ENCODE data around the gene BUD31. TPM values are rescaled to one million over a fixed set of nuclear protein-coding genes. Genes with fewer than 3 reads are reported as not detected.
A peak's percentile ranks its signal among the peaks of the same experiment; 100 is the strongest.
"Not testable (repeated sequence)": the region's sequence is repeated elsewhere in the genome, so short reads cannot be mapped to it uniquely, and the experiment has no call there.

Gene BUD31
- total and polyA plus RNA-seq, 8 donors: 79.0 to 103 (median 94.2) TPM

GRCh38 chr7:99375070-99375807 is 33.5 kb upstream of the BUD31 start:
- DNase-seq (peak; percentile 52 to 97 (median 72)), ATAC-seq (peak; percentile 71)
- H3K4me1 ChIP-seq: peaks cover 37 to 72% of the 10 kb centered on the region in 2 donors
- intact Hi-C loops (cut with DNase I): no loop called here
- H3K27me3 ChIP-seq: no peaks in the 10 kb centered on the region
- no peak for TF ChIP-seq CTCF (IDR thresholded peaks at IDR 0.05)
- no peaks in the 10 kb centered on the region for H3K9me3 ChIP-seq
- peak overlapping the region; percentile 96 to 97 for H3K4me3 ChIP-seq
- peak overlapping the region; percentile 89 to 97 for H3K27ac ChIP-seq
- H3K36me3 ChIP-seq: peaks cover 0 to 24% of the 10 kb centered on the region in 2 donors

DNA sequence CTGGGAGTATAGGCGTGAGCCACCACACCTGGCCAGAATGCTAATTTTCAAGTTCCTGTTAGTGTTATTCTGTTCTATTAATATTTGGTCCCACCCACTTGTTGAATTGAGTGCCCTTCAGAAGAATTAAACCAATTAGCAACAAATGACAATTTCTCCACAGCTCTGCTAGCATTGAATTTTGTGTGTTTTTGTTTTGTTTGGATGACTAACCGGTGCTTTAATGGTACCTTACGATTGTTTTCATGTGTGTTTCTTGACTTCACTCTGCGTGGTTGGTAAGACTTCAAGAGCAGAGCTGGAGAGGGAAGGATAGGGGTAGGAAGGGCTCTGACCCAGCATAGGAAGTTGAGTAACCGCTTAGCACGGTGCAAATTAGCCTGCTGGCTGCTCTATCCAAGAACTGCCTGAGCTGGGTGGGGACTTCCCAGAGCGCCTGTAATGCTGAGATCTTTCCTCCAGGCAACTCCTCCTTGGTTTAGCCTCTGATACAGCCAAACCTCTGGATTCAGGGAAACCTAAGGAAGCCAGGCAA is 29.7 kb upstream of the BUD31 start:
- Histone ChIP-seq H3K27ac (peak overlapping the region; percentile 91 to 97), H3K9me3 (no peaks in the 10 kb centered on the region), H3K27me3 (no peaks in the 10 kb centered on the region), H3K4me1 (peaks cover 40 to 87% of the 10 kb centered on the region in 2 donors), H3K4me3 (peak overlapping the region in 1 of 2 donors; percentile 47), H3K36me3 (peaks cover 0 to 50% of the 10 kb centered on the region in 2 donors)
- intact Hi-C loops (cut with DNase I): no loop called here
- ATAC-seq (peak; percentile 76), DNase-seq (peak in 1 of 4 donors; percentile 87)
- TF ChIP-seq CTCF (IDR thresholded peaks at IDR 0.05): peak in 1 of 2 donors; percentile 18

GRCh38 chr7:99379693-99380031 is 29.1 kb upstream of the BUD31 start:
- H3K27ac ChIP-seq: peak overlapping the region; percentile 91 to 97
- peaks cover 0 to 50% of the 10 kb centered on the region in 2 donors for H3K36me3 ChIP-seq
- H3K9me3 ChIP-seq; ATAC-seq; intact Hi-C loops (cut with DNase I); H3K27me3 ChIP-seq; DNase-seq: not testable (repeated sequence)
- peaks cover 40 to 93% of the 10 kb centered on the region in 2 donors for H3K4me1 ChIP-seq
- peak overlapping the region in 1 of 2 donors; percentile 47 for H3K4me3 ChIP-seq

- H3K4me3 ChIP-seq: peak overlapping the region in 1 of 2 donors; percentile 47
- H3K27me3 ChIP-seq: no peaks in the 10 kb centered on the region
- peak; percentile 43 for ATAC-seq
- no peaks in the 10 kb centered on the region for H3K9me3 ChIP-seq
- peaks cover 40 to 96% of the 10 kb centered on the region in 2 donors for H3K4me1 ChIP-seq
- DNase-seq: peak in 1 of 4 donors; percentile 76
- H3K27ac ChIP-seq: peak overlapping the region; percentile 91 to 97
- TF ChIP-seq CTCF (IDR thresholded peaks at IDR 0.05): no peak
- H3K36me3 ChIP-seq: peaks cover 0 to 51% of the 10 kb centered on the region in 2 donors
- intact Hi-C loops (cut with DNase I): no loop called here
Observed at GRCh38 chr7:99380032-99380822, 28.5 kb upstream of the BUD31 start.

DNA sequence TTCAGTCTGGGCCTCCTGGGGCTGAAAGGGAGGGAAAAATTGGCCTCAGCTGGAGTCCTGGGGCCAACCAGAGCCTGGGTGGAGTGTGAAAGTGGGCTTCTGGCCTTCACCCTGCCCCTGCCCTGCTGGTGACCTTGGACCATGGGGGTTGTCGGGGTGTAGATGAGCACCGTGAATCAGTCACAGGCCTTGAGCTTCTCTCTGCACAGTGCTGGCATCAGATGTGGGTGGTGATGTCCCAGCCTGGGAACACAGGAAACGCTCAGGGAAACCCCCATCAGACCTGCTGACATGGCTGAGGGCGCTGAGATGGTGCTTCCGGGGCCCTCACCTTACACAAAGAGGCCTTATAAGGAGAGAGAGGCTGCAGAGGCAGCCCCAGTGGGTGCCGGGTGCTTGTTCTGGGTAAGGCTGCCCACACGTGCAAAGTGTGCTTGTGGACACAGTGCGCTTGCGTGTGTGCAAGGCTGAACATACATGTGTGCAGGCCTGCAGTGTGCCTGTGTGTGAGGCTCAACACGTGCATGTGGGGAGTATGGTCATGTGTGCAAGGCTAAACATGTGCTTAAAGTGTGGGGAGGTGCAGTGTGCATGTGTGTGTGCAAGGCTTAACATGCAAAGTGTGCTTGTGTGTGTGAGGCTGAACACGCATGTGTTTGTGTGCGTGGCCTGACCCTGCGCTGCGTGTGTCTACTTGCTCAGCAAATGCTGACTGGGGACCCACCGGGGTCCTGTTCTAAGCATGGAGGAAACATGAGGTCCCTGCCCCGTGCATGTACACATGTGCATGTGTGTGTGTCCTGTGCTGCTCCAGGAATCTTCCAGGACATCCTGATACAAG is 27.7 kb upstream of the BUD31 start:
- Histone ChIP-seq H3K36me3 (peaks cover 0 to 59% of the 10 kb centered on the region in 2 donors), H3K9me3 (no peaks in the 10 kb centered on the region), H3K4me1 (peaks cover 38 to 96% of the 10 kb centered on the region in 2 donors), H3K27ac (peak overlapping the region; percentile 91 to 97), H3K27me3 (no peaks in the 10 kb centered on the region), H3K4me3 (peak overlapping the region in 1 of 2 donors; percentile 47)
- TF ChIP-seq CTCF (IDR thresholded peaks at IDR 0.05): no peak
- intact Hi-C loops (cut with DNase I): no loop called here
- DNase-seq: no peak
- ATAC-seq: no peak

Data from left lung (tissue), 10 donors.